HG03469 (cell line): ENCODE results near the gene AGTRAP.

ENCODE experiments used
- ATAC-seq: cut with Tn5 transposase; IDR thresholded peaks from one replicate; pipeline ENCODE4 v1.9.1; 2021; ENCODE audit warnings: mild to moderate bottlenecking, moderate library complexity, moderate number of reproducible peaks; ENCODE audit not compliant: unreplicated experiment

The AGTRAP gene

GRCh38 chr1:11780380-11781147 lies 44.6 kb downstream of the AGTRAP start:
- no peak for ATAC-seq

GRCh38 chr1:11781297-11781696 lies 45.4 kb downstream of the AGTRAP start:
- no peak for ATAC-seq

GRCh38 chr1:11782127-11782708 lies 46.3 kb downstream of the AGTRAP start:
- ATAC-seq, result no peak

GRCh38 chr1:11783556-11783955 lies 47.6 kb downstream of the AGTRAP start:
- no peak for ATAC-seq

- ATAC-seq, result no peak
Observed at GRCh38 chr1:11784256-11784992, 48.5 kb downstream of the AGTRAP start.

- ATAC-seq, result no peak
Observed at GRCh38 chr1:11784993-11785769, 49.2 kb downstream of the AGTRAP start.

GRCh38 chr1:11786168-11786567 lies 50.2 kb downstream of the AGTRAP start:
- ATAC-seq, result no peak

GRCh38 chr1:11787251-11787803 lies 51.4 kb downstream of the AGTRAP start:
- no peak for ATAC-seq

GRCh38 chr1:11787804-11788436 lies 52.0 kb downstream of the AGTRAP start:
- no peak for ATAC-seq

- ATAC-seq, result no peak
Observed at GRCh38 chr1:11788549-11789053, 52.7 kb downstream of the AGTRAP start.

GRCh38 chr1:11789126-11790067 lies 53.5 kb downstream of the AGTRAP start:
- no peak for ATAC-seq

- ATAC-seq, result no peak
Observed at GRCh38 chr1:11790101-11790879, 54.4 kb downstream of the AGTRAP start.

GRCh38 chr1:11790880-11791715 lies 55.2 kb downstream of the AGTRAP start:
- ATAC-seq, result no peak

- ATAC-seq, result no peak
Observed at GRCh38 chr1:11792106-11792505, 56.2 kb downstream of the AGTRAP start.

GRCh38 chr1:11793819-11794218 lies 57.9 kb downstream of the AGTRAP start:
- ATAC-seq, result no peak

GRCh38 chr1:11794446-11795237 lies 58.7 kb downstream of the AGTRAP start:
- no peak for ATAC-seq
